H1 (cell line): ENCODE data around the gene C16orf54.

ENCODE experiments used
- BRCA1 ChIP-seq: IDR thresholded peaks from 2 replicates; pipeline ENCODE4 v1.6.1; 2012; ENCODE audit warnings: low read depth, low read length, improper control_type of control experiment
- CEBPB ChIP-seq: IDR thresholded peaks from 2 replicates; pipeline ENCODE4 v1.6.1; 2012; ENCODE audit warnings: low read depth, low read length
- CTCF ChIP-seq, 3 experiments: IDR thresholded peaks; 1 replicate in 2 of 3; 2 replicates in 1 of 3; pipeline versions ENCODE4 v1.5.1 to v1.6.1; 2011; ENCODE audit warnings: low read length in 3 of 3, mild to moderate bottlenecking in 3 of 3, inconsistent platforms in 2 of 3, low read depth in 1 of 3, moderate library complexity in 1 of 3; ENCODE audit not compliant: insufficient read depth in 1 of 3; ENCODE audit errors: control extremely low read depth in 1 of 3
- EZH2 ChIP-seq: fragments of 200-600 bp; sonication (generic); IDR thresholded peaks from 2 replicates; pipeline ENCODE4 v1.7.1; 2012; ENCODE audit warnings: low read depth, mild to moderate bottlenecking, moderate library complexity, low read length, inconsistent platforms; ENCODE audit not compliant: severe bottlenecking
- KDM5A ChIP-seq: fragments of 200-600 bp; IDR thresholded peaks from 2 replicates; pipeline ENCODE4 v1.7.1; 2012; ENCODE audit warnings: mild to moderate bottlenecking, low read length, inconsistent platforms, mixed read lengths
- POLR2AphosphoS5 ChIP-seq: IDR thresholded peaks from 2 replicates; pipeline ENCODE4 v1.6.1; 2011; ENCODE audit warnings: low read depth, low read length
- POU5F1 ChIP-seq: IDR thresholded peaks from 2 replicates; pipeline ENCODE4 v1.6.1; 2011; ENCODE audit warnings: low read depth, mild to moderate bottlenecking, low read length, moderate library complexity
- RAD21 ChIP-seq, 2 experiments: IDR thresholded peaks in 1 of 2; conservative IDR thresholded peaks in 1 of 2; 2 replicates each; pipeline ENCODE4 v1.6.1; 2011; ENCODE audit warnings: low read depth in 2 of 2, low read length in 2 of 2, improper control_type of control experiment in 1 of 2, inconsistent platforms in 1 of 2, mild to moderate bottlenecking in 1 of 2, moderate library complexity in 1 of 2
- USF2 ChIP-seq: IDR thresholded peaks from 2 replicates; pipeline ENCODE4 v1.6.1; 2011; ENCODE audit warnings: low read length, improper control_type of control experiment
- YY1 ChIP-seq: IDR thresholded peaks from 2 replicates; pipeline ENCODE4 v1.6.1; 2011; ENCODE audit warnings: low read depth, mild to moderate bottlenecking, low read length

GRCh38 chr16:29756654-29757053 lies 10.9 kb upstream of the C16orf54 start:
- TF ChIP-seq POU5F1 (no peak), CTCF (IDR thresholded peaks at IDR 0.05; ENCODE audit: control extremely low read depth in 1 of 3, insufficient read depth in 1 of 3, low read depth in 1 of 3, low read length in 3 of 3) (no peak), USF2 (no peak), EZH2 (no peak), BRCA1 (no peak), KDM5A (no peak), POLR2AphosphoS5 (no peak), CEBPB (no peak), RAD21 (IDR thresholded peaks at IDR 0.05 in 1 of 2, conservative IDR thresholded peaks at IDR 0.05 in 1 of 2; ENCODE audit: low read depth in 2 of 2, low read length in 2 of 2) (no peak), YY1 (no peak)
